Mesothelial cell of epicardium (in vitro differentiated cells): ENCODE measurements around the gene GRIK5. TPM values are rescaled to one million over a fixed set of nuclear protein-coding genes. Genes with fewer than 3 reads are reported as not detected.

Experiments
- DNase-seq, 2 experiments: peaks; one replicate each; pipeline ENCODE4 v3.0.0; 2021; ENCODE audit warnings: low spot score in 2 of 2; ENCODE audit not compliant: unreplicated experiment in 2 of 2
- H3K27ac Mint-ChIP-seq: 2 replicates; pipeline ENCODE4 v1.8.0; 2021; ENCODE audit warnings: mixed read lengths
- H3K27me3 Mint-ChIP-seq: 2 replicates; pipeline ENCODE4 v1.8.0; 2021; ENCODE audit warnings: low read depth, mixed read lengths
- H3K36me3 Mint-ChIP-seq: 2 replicates; pipeline ENCODE4 v1.8.0; 2021; ENCODE audit warnings: mixed read lengths
- H3K4me1 Mint-ChIP-seq: 2 replicates; pipeline ENCODE4 v1.8.0; 2021; ENCODE audit warnings: mixed read lengths
- H3K4me3 Mint-ChIP-seq: 2 replicates; pipeline ENCODE4 v1.8.0; 2021; ENCODE audit warnings: mild to moderate bottlenecking, moderate library complexity, mixed read lengths
- H3K9me3 Mint-ChIP-seq: 2 replicates; pipeline ENCODE4 v1.8.0; 2021; ENCODE audit warnings: mixed read lengths
- CTCF ChIP-seq: fragments of 200-600 bp; sonication (generic); IDR thresholded peaks from one replicate; pipeline ENCODE4 v1.5.0; 2021; ENCODE audit warnings: antibody characterized with exemption; ENCODE audit not compliant: unreplicated experiment
- total RNA-seq: library from RNA; stranded (reverse); gene quantifications from 3 replicates; pipeline ENCODE4 v1.2.1, GENCODE V29; 2021

The GRIK5 gene
- total RNA-seq, 1 donor from 2014 or later, result 38.3 TPM

GRCh38 chr19:41974652-41975051, 95.4 kb downstream of the GRIK5 start:
- Mint-ChIP-seq H3K9me3 (no peaks in the 10 kb centered on the region), H3K4me1 (no peaks in the 10 kb centered on the region), H3K4me3 (no peak overlapping the region), H3K27ac (no peak overlapping the region), H3K27me3 (peaks cover 27% of the 10 kb centered on the region), H3K36me3 (no peaks in the 10 kb centered on the region)
- TF ChIP-seq CTCF, result no peak
- DNase-seq, result no peak

GRCh38 chr19:41971363-41971762, 98.6 kb downstream of the GRIK5 start:
- no peak overlapping the region for H3K4me3 Mint-ChIP-seq
- no peak overlapping the region for H3K27ac Mint-ChIP-seq
- no peaks in the 10 kb centered on the region for H3K9me3 Mint-ChIP-seq
- H3K27me3 Mint-ChIP-seq, result peaks cover 42% of the 10 kb centered on the region
- H3K36me3 Mint-ChIP-seq, result no peaks in the 10 kb centered on the region
- no peaks in the 10 kb centered on the region for H3K4me1 Mint-ChIP-seq
- no peak for TF ChIP-seq CTCF
- no peak for DNase-seq

GRCh38 chr19:41969772-41970458, 100.1 kb downstream of the GRIK5 start:
- H3K4me3 Mint-ChIP-seq, result no peak overlapping the region
- no peak for DNase-seq
- H3K36me3 Mint-ChIP-seq, result no peaks in the 10 kb centered on the region
- H3K9me3 Mint-ChIP-seq, result no peaks in the 10 kb centered on the region
- peaks cover 46% of the 10 kb centered on the region for H3K27me3 Mint-ChIP-seq
- no peak for TF ChIP-seq CTCF
- no peak overlapping the region for H3K27ac Mint-ChIP-seq
- no peaks in the 10 kb centered on the region for H3K4me1 Mint-ChIP-seq

- DNase-seq, result no peak
- Mint-ChIP-seq H3K9me3 (no peaks in the 10 kb centered on the region), H3K27ac (no peak overlapping the region), H3K4me3 (no peak overlapping the region), H3K4me1 (no peaks in the 10 kb centered on the region), H3K27me3 (peaks cover 45% of the 10 kb centered on the region), H3K36me3 (no peaks in the 10 kb centered on the region)
- TF ChIP-seq CTCF, result no peak
Observed at GRCh38 chr19:41968751-41969595, 101.0 kb downstream of the GRIK5 start.

GRCh38 chr19:41967054-41967783, 102.8 kb downstream of the GRIK5 start:
- no peaks in the 10 kb centered on the region for H3K9me3 Mint-ChIP-seq
- DNase-seq, result no peak
- no peak overlapping the region for H3K27ac Mint-ChIP-seq
- no peaks in the 10 kb centered on the region for H3K36me3 Mint-ChIP-seq
- no peak for TF ChIP-seq CTCF
- H3K4me3 Mint-ChIP-seq, result no peak overlapping the region
- H3K4me1 Mint-ChIP-seq, result no peaks in the 10 kb centered on the region
- peaks cover 37% of the 10 kb centered on the region for H3K27me3 Mint-ChIP-seq
